Measurements from ENCODE around the gene NEK8. TPM values are rescaled to one million over a fixed set of nuclear protein-coding genes. Genes with fewer than 3 reads are reported as not detected.

The NEK8 gene
- polyA plus RNA-seq, 3 donors: 2.7 to 9.6 (median 3.1) TPM

GRCh38 chr17:28745786-28746411 lies 17.3 kb downstream of the NEK8 start:
- H3K36me3 Mint-ChIP-seq: peaks cover 7 to 8% of the 10 kb centered on the region in 2 donors
- peaks cover 13% of the 10 kb centered on the region for H4K20me1 ChIP-seq (ENCODE audit: insufficient read depth, low read length)
- peak overlapping the region in 1 of 2 donors; percentile 42 for H3K4me3 Mint-ChIP-seq
- no peaks in the 10 kb centered on the region for H3K9me3 ChIP-seq (replicated peaks in 1 of 2; ENCODE audit: control insufficient read depth in 1 of 2, insufficient read depth in 1 of 2, low read length in 2 of 2)
- TF ChIP-seq, protein P1, sequence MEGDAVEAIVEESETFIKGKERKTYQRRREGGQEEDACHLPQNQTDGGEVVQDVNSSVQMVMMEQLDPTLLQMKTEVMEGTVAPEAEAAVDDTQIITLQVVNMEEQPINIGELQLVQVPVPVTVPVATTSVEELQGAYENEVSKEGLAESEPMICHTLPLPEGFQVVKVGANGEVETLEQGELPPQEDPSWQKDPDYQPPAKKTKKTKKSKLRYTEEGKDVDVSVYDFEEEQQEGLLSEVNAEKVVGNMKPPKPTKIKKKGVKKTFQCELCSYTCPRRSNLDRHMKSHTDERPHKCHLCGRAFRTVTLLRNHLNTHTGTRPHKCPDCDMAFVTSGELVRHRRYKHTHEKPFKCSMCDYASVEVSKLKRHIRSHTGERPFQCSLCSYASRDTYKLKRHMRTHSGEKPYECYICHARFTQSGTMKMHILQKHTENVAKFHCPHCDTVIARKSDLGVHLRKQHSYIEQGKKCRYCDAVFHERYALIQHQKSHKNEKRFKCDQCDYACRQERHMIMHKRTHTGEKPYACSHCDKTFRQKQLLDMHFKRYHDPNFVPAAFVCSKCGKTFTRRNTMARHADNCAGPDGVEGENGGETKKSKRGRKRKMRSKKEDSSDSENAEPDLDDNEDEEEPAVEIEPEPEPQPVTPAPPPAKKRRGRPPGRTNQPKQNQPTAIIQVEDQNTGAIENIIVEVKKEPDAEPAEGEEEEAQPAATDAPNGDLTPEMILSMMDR (IDR thresholded peaks at IDR 0.05): no peak
- peaks cover 29% of the 10 kb centered on the region for H3K4me1 Mint-ChIP-seq
- H3K4me2 ChIP-seq (replicated peaks; ENCODE audit: extremely low read depth, low read length, poor library complexity, severe bottlenecking): peak overlapping the region; percentile 90
- H3K27ac ChIP-seq (ENCODE audit: low read depth in 1 of 2, low read length in 2 of 2): no peak overlapping the region
- peak overlapping the region in 1 of 3 experiments; percentile 82 for H3K4me3 ChIP-seq (replicated peaks in 1 of 3; ENCODE audit: low read depth in 2 of 3, low read length in 3 of 3)
- no peak overlapping the region for H3K27ac Mint-ChIP-seq
- no peak overlapping the region for H2AFZ ChIP-seq (ENCODE audit: insufficient read depth, low read depth, low read length, poor library complexity, severe bottlenecking)
- intact Hi-C loops (cut with micrococcal nuclease): loop anchor here in 1 of 2 donors (2.0 to 10.0 kb wide), 2 partner anchors 17 to 209 kb away; partner anchors contain the start of genes NEK8 and PHF12
- peaks cover 8 to 26% (median 24%) of the 10 kb centered on the region in 3 donors for H3K27me3 Mint-ChIP-seq (ENCODE audit: low read depth in 3 of 3)
- H3K9ac ChIP-seq (ENCODE audit: insufficient read depth, low read length, poor library complexity, severe bottlenecking): no peak overlapping the region
- WGBS (ENCODE audit: insufficient coverage): 97% methylated on average over 4 of the region's 4 CpGs
- no peaks in the 10 kb centered on the region for H3K36me3 ChIP-seq (replicated peaks in 1 of 2; ENCODE audit: control insufficient read depth in 1 of 2, insufficient read depth in 2 of 2, low read length in 2 of 2)
- H3K4me1 ChIP-seq (ENCODE audit: control insufficient read depth in 1 of 2, insufficient read depth in 2 of 2, low read length in 2 of 2): peaks cover 44 to 47% of the 10 kb centered on the region in 2 donors
- H3K9me3 Mint-ChIP-seq: peaks cover 0 to 5% (median 0%) of the 10 kb centered on the region in 7 donors
- H3K79me2 ChIP-seq (ENCODE audit: insufficient read depth, low read length): no peaks in the 10 kb centered on the region
- H3K27me3 ChIP-seq (ENCODE audit: control insufficient read depth in 2 of 2, insufficient read depth in 2 of 2, low read length in 2 of 2): peaks cover 4 to 15% of the 10 kb centered on the region in 2 donors
- no peak for DNase-seq

DNA sequence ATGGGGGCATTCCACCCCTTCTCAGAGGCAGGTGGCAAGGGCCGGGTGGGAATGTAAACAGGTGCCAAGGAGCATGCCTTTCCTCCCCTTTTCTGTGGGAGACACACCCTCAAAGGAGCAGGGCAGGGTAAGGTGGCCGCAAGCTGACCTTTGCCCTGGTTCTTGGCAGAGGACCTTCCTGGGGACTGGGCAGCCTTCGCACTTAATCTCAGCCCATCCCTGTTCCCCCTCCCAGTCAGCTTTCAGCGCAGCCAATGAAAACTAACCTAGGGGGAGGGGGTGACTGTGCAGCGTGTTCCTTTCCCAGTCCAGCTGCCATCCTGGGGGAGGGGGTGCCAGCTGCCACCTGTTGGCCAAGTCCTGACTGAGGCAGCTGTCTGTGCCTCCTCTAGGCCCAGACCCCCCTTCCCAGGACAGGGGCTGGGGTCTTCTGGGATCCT lies 18.0 kb downstream of the NEK8 start:
- Histone ChIP-seq H3K9me3 (replicated peaks in 1 of 2; ENCODE audit: control insufficient read depth in 1 of 2, insufficient read depth in 1 of 2, low read length in 2 of 2) (no peaks in the 10 kb centered on the region), H3K27me3 (ENCODE audit: control insufficient read depth in 2 of 2, insufficient read depth in 2 of 2, low read length in 2 of 2) (peaks cover 4 to 15% of the 10 kb centered on the region in 2 donors), H3K9ac (ENCODE audit: insufficient read depth, low read length, poor library complexity, severe bottlenecking) (no peak overlapping the region), H4K20me1 (ENCODE audit: insufficient read depth, low read length) (peaks cover 13% of the 10 kb centered on the region), H3K4me3 (replicated peaks in 1 of 3; ENCODE audit: low read depth in 2 of 3, low read length in 3 of 3) (no peak overlapping the region), H3K4me1 (ENCODE audit: control insufficient read depth in 1 of 2, insufficient read depth in 2 of 2, low read length in 2 of 2) (peaks cover 37 to 40% of the 10 kb centered on the region in 2 donors), H3K79me2 (ENCODE audit: insufficient read depth, low read length) (no peaks in the 10 kb centered on the region), H3K4me2 (replicated peaks; ENCODE audit: extremely low read depth, low read length, poor library complexity, severe bottlenecking) (no peak overlapping the region), H2AFZ (ENCODE audit: insufficient read depth, low read depth, low read length, poor library complexity, severe bottlenecking) (no peak overlapping the region), H3K27ac (ENCODE audit: low read depth in 1 of 2, low read length in 2 of 2) (no peak overlapping the region), H3K36me3 (replicated peaks in 1 of 2; ENCODE audit: control insufficient read depth in 1 of 2, insufficient read depth in 2 of 2, low read length in 2 of 2) (no peaks in the 10 kb centered on the region)
- Mint-ChIP-seq H3K4me1 (peaks cover 22% of the 10 kb centered on the region), H3K36me3 (peaks cover 7 to 8% of the 10 kb centered on the region in 2 donors), H3K4me3 (no peak overlapping the region), H3K27ac (peak overlapping the region in 1 of 7 donors; percentile 30), H3K9me3 (peaks cover 0 to 5% (median 0%) of the 10 kb centered on the region in 7 donors), H3K27me3 (ENCODE audit: low read depth in 3 of 3) (peaks cover 8 to 24% (median 22%) of the 10 kb centered on the region in 3 donors)
- intact Hi-C loops (cut with micrococcal nuclease): loop anchor here in 1 of 2 donors (10.0 kb wide), 1 partner anchor 208 kb away; the partner anchor contains the start of gene PHF12
- no peak for DNase-seq
- TF ChIP-seq, protein P1 (IDR thresholded peaks at IDR 0.05): no peak
- 100% methylated on average over 2 of the region's 5 CpGs for WGBS (ENCODE audit: insufficient coverage)
